ENCODE data around the gene SLC7A1.

GRCh38 chr13:29579094-29579493, 16.4 kb downstream of the SLC7A1 start:
- TF ChIP-seq CTCF (IDR thresholded peaks at IDR 0.05) (no peak), USF2 (CRISPR knock-in tag; IDR thresholded peaks at IDR 0.05) (no peak), MAX (CRISPR knock-in tag; IDR thresholded peaks at IDR 0.05) (no peak), ATF1 (CRISPR knock-in tag; IDR thresholded peaks at IDR 0.05) (no peak), IRF1 (CRISPR knock-in tag; IDR thresholded peaks at IDR 0.05) (no peak), PRRX2 (CRISPR knock-in tag; IDR thresholded peaks at IDR 0.05) (no peak), FOXJ3 (CRISPR knock-in tag; IDR thresholded peaks at IDR 0.05; ENCODE audit: borderline replicate concordance) (no peak), ZNF138 (CRISPR knock-in tag; conservative IDR thresholded peaks at IDR 0.05) (no peak), ZNF232 (CRISPR knock-in tag; IDR thresholded peaks at IDR 0.05) (no peak), RELA (CRISPR knock-in tag; IDR thresholded peaks at IDR 0.05; ENCODE audit: borderline replicate concordance) (no peak), ATF3 (CRISPR knock-in tag; conservative IDR thresholded peaks at IDR 0.05) (no peak), ATF6 (CRISPR knock-in tag; IDR thresholded peaks at IDR 0.05) (no peak)

Data from WTC11 (cell line).